GM12891 (cell line): ENCODE data around the gene SRF.

Source experiments
- PAX5 ChIP-seq: IDR thresholded peaks from 2 replicates; pipeline ENCODE4 v1.6.1; 2011; ENCODE audit warnings: low read length, moderate library complexity, mild to moderate bottlenecking; ENCODE audit not compliant: insufficient read depth, severe bottlenecking
- POLR2A ChIP-seq: IDR thresholded peaks from 2 replicates; pipeline ENCODE4 v1.6.1; 2011; ENCODE audit warnings: low read depth, low read length, control low read depth
- POLR2AphosphoS5 ChIP-seq: IDR thresholded peaks from 2 replicates; pipeline ENCODE4 v1.6.1; 2011; ENCODE audit warnings: low read depth, low read length, control low read depth
- POU2F2 ChIP-seq: IDR thresholded peaks from 2 replicates; pipeline ENCODE4 v1.6.1; 2011; ENCODE audit warnings: low read depth, mild to moderate bottlenecking, control low read depth, low read length, moderate library complexity
- SPI1 ChIP-seq: IDR thresholded peaks from 2 replicates; pipeline ENCODE4 v1.6.1; 2011; ENCODE audit warnings: low read depth, low read length, control low read depth
- TAF1 ChIP-seq: IDR thresholded peaks from 2 replicates; pipeline ENCODE4 v1.6.1; 2011; ENCODE audit warnings: low read depth, low read length, control low read depth

DNA sequence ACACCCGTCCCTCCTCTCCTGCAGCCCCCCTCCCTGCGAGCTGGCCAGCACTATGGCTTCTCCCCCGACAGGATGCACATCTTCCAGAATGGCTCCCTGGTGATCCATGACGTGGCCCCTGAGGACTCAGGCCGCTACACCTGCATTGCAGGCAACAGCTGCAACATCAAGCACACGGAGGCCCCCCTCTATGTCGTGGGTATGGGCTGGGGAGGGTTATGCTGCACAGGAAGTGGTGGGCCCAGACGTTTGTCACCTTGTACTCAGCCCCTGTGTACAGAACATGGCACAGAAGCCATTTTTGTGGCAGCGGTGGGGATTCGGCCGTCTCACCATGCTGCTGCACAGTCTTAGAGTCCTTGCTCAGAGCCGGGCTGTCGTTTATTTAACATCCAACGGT is 29.0 kb upstream of the SRF start:
- TF ChIP-seq POLR2A (no peak), SPI1 (no peak), TAF1 (no peak), POU2F2 (no peak), POLR2AphosphoS5 (no peak), PAX5 (no peak)
